ENCODE measurements around the gene DNMT3A. TPM values are rescaled to one million over a fixed set of nuclear protein-coding genes. Genes with fewer than 3 reads are reported as not detected.

The DNMT3A gene
- total RNA-seq, 8 experiments from 2014 or later = 3.9 to 42.0 (median 29.9) TPM

DNA sequence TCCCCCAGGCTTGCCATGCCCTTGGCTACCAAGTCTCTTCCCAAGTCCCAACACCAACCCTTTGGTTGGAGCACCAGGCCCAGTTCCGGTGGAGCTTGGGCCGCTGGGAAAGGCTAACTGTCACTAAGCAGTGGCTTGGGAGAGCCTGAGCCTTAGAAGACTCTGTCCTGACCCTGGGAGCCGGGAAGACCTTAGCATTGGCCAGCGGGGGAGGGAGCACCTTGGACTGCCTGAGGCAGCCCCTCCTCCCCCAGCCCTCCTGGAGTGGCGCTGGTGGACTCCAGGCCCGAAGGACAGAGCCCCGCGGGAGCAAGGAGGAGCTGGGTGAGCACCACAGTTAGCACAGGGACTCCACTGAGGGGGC is 110.8 kb downstream of the DNMT3A start:
- H3K4me3 ChIP-seq = no peak overlapping the region
- WGBS, 10 experiments = 60 to 100% (median 79%) methylated on average over 1 to 6 of the region's 8 CpGs; no CpG with 5 or more reads in 6 of the 10 experiments
- ATAC-seq (replicated peaks in 6 of 8) = no peak
- no peak overlapping the region for H3K27ac ChIP-seq
- no peaks in the 10 kb centered on the region for H3K4me1 ChIP-seq (replicated peaks in 1 of 2)
- in situ Hi-C loops (cut with MboI; ENCODE audit: low pct_unique_long_range_greater_than_20kb in 2 of 9, low sequenced_read_pairs in 9 of 9, unreplicated experiment in 9 of 9) = no loop called here

DNA sequence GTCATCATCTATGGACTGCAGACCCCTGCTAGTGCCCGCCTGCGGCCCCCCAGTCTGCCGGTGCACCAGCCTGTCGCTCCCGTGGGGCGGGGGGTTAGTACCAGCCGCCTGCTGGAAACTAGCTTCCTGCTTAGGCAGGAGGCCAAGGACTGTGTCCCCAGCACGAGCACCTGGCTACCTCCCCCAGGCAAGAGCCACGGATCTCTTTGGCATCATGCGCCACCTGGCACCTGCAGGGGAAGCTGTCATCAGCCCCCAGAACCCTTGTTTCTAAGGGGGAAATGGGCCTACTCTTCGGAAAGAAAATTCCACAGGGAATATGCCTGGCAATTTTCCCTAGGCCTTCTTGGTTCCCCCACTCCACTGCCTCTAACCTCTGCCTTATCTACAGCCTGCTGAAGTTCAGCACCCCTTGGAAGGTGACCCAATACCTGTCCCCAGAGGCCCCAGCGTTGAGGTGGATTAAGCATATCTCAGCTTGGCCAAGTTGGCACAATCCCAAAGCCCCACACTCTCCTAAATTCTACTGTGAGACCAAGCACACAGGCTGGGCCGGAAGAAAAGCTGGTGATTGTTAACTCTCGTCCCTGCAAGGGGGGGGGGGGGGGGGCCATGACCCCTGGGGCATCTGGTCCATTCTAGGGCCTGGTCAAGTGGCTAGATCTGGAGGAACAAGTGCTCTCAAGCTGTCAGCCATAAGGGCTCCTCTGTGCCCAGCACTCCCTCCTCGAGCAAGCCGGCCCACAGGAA is 111.4 kb downstream of the DNMT3A start:
- H3K27ac ChIP-seq = no peak overlapping the region
- in situ Hi-C loops (cut with MboI; ENCODE audit: low pct_unique_long_range_greater_than_20kb in 2 of 9, low sequenced_read_pairs in 9 of 9, unreplicated experiment in 9 of 9) = no loop called here

DNA sequence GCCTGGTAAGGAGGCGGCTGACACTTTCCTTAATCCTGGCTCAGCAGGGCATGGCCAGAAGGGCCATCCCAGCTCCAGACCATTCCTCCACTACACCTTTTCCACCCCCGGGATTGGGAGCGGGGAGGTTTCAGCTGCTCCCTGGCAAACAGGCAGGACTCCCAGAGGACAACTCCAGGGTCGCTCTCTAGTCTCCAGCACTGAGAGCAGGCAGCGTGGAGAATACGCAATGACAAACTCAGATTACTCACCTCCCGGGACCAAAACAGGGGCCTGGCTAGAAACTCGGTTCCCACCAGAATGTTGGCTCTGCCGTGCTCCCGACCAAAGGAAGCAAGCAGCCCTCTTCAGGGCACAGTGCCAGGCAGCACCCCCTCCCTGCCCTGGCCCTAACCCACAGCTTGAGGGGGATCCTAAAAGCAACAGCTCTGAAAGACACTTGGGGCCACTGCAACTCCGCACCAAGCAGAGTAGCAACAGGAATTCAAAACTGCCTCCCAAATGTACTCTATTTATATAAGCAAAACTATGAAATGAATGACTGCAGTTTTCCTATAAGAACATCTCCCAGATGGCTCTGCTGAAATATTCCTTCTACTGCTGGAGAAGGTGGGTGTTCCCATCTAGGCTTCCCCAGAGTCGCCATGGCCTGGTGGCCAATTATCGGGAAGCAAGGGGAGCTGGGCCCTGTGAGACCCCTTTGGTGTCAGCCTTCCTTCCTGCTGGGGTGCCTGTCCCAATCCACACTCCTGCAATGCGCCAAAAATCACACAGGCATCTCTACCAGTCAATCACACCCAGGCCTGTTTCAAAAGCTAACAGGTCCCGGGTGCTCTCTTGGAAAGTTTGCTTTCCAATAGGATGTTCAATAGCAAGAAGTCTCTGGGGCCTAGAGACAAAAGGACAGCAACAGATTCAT is 112.2 kb downstream of the DNMT3A start:
- ATAC-seq (replicated peaks in 6 of 8) = peak in 4 of 8 experiments; percentile 7 to 45 (median 24)
- in situ Hi-C loops (cut with MboI; ENCODE audit: low pct_unique_long_range_greater_than_20kb in 2 of 9, low sequenced_read_pairs in 9 of 9, unreplicated experiment in 9 of 9) = no loop called here
- H3K4me3 ChIP-seq = no peak overlapping the region
- 33 to 100% (median 87%) methylated on average over 1 to 6 of the region's 15 CpGs; no CpG with 5 or more reads in 1 of the 10 experiments for WGBS, 10 experiments
- H3K27ac ChIP-seq = no peak overlapping the region
- H3K4me1 ChIP-seq (replicated peaks in 1 of 2) = no peaks in the 10 kb centered on the region

More for the DNA sequence above, 111.4 kb downstream of the DNMT3A start:
- whole genome bisulfite sequencing, 10 experiments = 0 to 100% (median 94%) methylated on average over 1 to 4 of the region's 16 CpGs; no CpG with 5 or more reads in 1 of the 10 experiments
- H3K4me1 ChIP-seq (replicated peaks in 1 of 2) = no peaks in the 10 kb centered on the region
- ATAC-seq (replicated peaks in 6 of 8) = no peak
- H3K4me3 ChIP-seq = no peak overlapping the region

DNA sequence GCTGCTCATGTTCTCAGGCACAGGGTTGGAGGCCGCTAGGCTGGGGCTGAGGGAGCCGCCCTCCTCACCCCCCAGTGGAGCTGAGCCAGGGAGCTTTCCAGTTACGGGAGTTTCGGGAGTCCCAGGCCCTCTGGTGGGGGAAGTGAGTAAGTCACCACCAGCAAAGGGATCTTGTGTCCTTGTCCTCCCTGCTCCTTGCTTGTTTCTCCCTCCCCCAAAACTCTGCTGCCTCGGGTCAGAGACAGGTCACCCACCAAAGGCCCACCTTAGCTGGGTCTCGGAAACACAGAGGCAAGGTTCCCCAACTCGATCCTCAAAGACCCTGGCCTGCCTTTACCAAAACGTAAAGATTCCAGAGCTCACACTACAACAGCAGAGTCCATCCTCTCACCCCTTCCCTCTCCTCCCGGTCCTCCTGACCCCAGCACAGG is 112.9 kb downstream of the DNMT3A start:
- in situ Hi-C loops (cut with MboI; ENCODE audit: low pct_unique_long_range_greater_than_20kb in 2 of 9, low sequenced_read_pairs in 9 of 9, unreplicated experiment in 9 of 9) = no loop called here
- Histone ChIP-seq H3K4me1 (replicated peaks in 1 of 2) (no peaks in the 10 kb centered on the region), H3K27ac (no peak overlapping the region), H3K4me3 (no peak overlapping the region)
- 6 to 43% (median 12%) methylated on average over 1 to 8 of the region's 9 CpGs; no CpG with 5 or more reads in 5 of the 10 experiments for WGBS, 10 experiments
- peak; percentile 87 to 96 (median 90) for ATAC-seq (replicated peaks in 6 of 8)

DNA sequence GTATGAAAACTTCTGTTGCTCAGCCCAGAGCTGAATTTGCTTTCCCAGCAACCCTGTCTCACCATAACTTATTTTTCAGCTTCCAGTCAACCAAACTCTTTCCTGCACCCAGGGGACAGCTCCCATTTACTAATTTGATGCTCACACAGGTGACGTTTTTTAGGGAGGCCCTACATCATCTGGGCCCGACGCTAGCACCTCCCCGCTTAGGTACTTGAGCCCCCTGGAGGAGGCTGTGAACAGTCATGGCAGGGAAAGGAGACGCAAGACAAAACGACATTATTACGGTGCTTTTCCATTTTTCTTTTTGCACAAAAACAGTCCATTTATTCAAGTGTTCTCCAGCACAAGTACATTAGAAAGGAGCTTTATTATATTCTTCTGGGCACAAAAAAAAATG is 114.1 kb downstream of the DNMT3A start:
- in situ Hi-C loops (cut with MboI; ENCODE audit: low pct_unique_long_range_greater_than_20kb in 2 of 9, low sequenced_read_pairs in 9 of 9, unreplicated experiment in 9 of 9) = no loop called here
- no peak for ATAC-seq (replicated peaks in 6 of 8)
- no peak overlapping the region for H3K4me3 ChIP-seq
- H3K27ac ChIP-seq = no peak overlapping the region
- WGBS, 10 experiments = 54 to 100% (median 80%) methylated on average over 1 to 6 of the region's 7 CpGs; no CpG with 5 or more reads in 3 of the 10 experiments
- H3K4me1 ChIP-seq (replicated peaks in 1 of 2) = no peaks in the 10 kb centered on the region

DNA sequence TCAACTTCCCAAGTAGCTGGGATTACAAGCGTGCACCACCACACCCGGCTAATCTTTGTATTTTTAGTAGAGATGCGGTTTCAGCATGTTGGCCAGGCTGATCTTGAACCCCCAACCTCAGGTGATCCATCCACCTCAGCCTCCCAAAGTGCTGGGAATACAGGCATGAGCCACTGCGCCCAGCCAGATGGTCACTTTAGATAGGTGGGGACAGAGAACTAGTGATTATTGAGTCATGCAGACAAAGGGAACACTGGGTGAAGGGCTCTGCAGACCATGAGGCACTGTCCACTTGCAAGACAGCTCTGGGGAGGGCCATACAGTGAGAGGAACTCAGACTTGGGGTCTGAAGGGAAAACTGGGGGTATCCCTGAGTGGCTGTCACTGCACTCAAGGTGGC is 114.9 kb downstream of the DNMT3A start:
- H3K4me3 ChIP-seq = no peak overlapping the region
- WGBS, 10 experiments = 80 to 100% (median 100%) methylated on average over 1 to 3 of the region's 4 CpGs; no CpG with 5 or more reads in 3 of the 10 experiments
- ATAC-seq (replicated peaks in 6 of 8) = no peak
- no peaks in the 10 kb centered on the region for H3K4me1 ChIP-seq (replicated peaks in 1 of 2)
- in situ Hi-C loops (cut with MboI; ENCODE audit: low pct_unique_long_range_greater_than_20kb in 2 of 9, low sequenced_read_pairs in 9 of 9, unreplicated experiment in 9 of 9) = no loop called here
- H3K27ac ChIP-seq = no peak overlapping the region

DNA sequence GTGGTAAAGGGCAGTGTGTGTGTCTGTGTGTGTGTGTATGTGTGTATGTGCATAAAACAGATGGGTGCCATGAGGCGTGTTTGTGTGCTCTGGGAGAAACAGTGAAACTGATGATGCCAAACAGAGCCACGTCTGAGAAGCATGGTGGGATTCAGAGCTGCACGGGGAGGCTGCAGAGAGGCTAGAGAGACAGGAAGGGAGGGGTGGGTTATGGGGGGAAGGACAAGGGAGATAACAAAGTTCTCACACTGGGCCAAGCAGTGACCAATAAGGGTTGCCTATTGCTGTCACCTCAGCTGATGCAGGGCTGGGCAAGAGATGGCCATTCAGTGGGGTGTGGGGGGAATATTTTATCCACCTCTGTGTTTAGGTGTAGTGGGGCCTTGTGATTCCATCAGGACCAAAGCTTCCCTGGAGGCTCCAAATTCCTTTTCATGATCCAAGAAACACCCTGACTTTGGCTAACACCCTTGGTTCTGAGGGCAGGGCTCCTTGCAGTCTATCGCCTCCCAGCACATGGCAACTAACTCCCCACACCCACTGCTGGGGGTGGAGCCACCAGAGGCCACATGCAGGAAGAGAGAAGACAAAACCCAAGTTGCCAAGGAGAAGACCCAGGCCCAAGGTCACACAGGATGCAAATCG is 119.1 kb downstream of the DNMT3A start:
- ATAC-seq (replicated peaks in 6 of 8) = peak in 3 of 8 experiments; percentile 42 to 81 (median 52)
- Histone ChIP-seq H3K4me3 (no peak overlapping the region), H3K27ac (no peak overlapping the region), H3K4me1 (replicated peaks in 1 of 2) (no peaks in the 10 kb centered on the region)
- in situ Hi-C loops (cut with MboI; ENCODE audit: low pct_unique_long_range_greater_than_20kb in 2 of 9, low sequenced_read_pairs in 9 of 9, unreplicated experiment in 9 of 9) = no loop called here
- 33 to 100% (median 80%) methylated on average over 1 to 2 of the region's 5 CpGs; no CpG with 5 or more reads in 5 of the 10 experiments for WGBS, 10 experiments

DNA sequence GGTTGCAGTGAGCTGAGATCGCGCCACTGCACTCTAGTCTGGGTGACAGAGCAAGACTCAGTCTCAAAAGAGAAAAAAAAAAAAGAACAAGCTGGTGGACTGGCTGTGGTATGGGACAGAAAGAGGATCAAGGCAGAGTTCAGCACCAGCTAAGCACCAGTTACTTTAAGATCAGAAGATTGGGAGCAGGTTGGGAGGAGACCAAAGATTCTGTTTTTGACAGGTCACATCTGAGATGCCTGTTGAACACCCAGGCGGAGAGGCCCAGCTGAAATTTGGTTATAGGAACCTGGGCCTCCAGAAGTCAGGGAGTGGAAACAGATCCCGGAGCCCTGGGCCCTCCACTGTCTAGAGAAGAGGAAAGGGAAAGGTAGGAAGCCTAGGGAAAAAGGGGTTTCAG is 120.1 kb downstream of the DNMT3A start:
- no peak for ATAC-seq (replicated peaks in 6 of 8)
- Histone ChIP-seq H3K4me3 (no peak overlapping the region), H3K4me1 (replicated peaks in 1 of 2) (no peaks in the 10 kb centered on the region), H3K27ac (no peak overlapping the region)
- in situ Hi-C loops (cut with MboI; ENCODE audit: low pct_unique_long_range_greater_than_20kb in 2 of 9, low sequenced_read_pairs in 9 of 9, unreplicated experiment in 9 of 9) = no loop called here
- WGBS, 10 experiments = 67 to 100% (median 100%) methylated on average over 1 to 3 of the region's 4 CpGs; no CpG with 5 or more reads in 4 of the 10 experiments

DNA sequence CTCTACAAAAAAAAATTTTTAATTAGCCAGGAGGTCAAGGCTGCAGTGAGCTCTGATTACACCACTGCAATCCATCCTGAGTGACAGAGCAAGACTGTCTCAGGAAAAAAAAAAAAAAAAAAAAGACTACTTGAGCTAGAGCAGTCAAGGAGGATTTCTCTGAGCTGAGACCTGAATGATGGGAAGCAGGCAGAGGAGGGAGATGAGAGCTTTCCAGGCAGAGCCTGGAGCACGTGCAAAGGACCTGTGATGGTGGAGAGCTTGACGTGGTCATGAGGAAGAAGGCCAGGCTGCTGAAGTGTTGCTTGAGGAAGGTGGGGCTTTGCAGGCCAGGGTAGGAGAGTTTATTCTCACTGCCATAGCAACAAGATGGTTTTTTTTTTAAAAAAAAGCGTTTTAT is 121.4 kb downstream of the DNMT3A start:
- H3K4me1 ChIP-seq (replicated peaks in 1 of 2) = no peaks in the 10 kb centered on the region
- ATAC-seq (replicated peaks in 6 of 8) = peak in 2 of 8 experiments; percentile 19 to 23
- 40 to 89% (median 60%) methylated on average over 1 to 3 of the region's 3 CpGs; no CpG with 5 or more reads in 3 of the 10 experiments for WGBS, 10 experiments
- H3K4me3 ChIP-seq = no peak overlapping the region
- no peak overlapping the region for H3K27ac ChIP-seq
- in situ Hi-C loops (cut with MboI; ENCODE audit: low pct_unique_long_range_greater_than_20kb in 2 of 9, low sequenced_read_pairs in 9 of 9, unreplicated experiment in 9 of 9) = no loop called here

DNA sequence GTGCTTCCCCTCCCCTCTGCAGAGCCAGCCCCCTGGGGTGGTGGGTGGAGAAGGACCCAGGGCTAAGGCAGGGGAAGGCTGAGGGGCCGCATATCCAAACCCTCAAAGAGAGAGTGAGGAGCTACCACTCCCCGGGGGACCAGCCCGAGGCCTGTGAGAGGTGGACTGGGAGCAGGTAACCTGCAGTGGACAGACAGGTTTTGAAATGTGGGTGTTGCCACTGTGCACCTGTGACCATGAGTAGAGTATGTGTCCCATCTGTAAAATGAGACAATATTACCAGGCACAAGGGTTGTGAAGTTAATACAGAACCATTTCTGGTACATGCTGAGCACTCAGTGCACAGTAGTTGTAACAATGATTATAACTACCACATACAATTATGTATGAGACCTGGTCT is 122.1 kb downstream of the DNMT3A start:
- WGBS, 10 experiments = 80% methylated on average over 3 of the region's 3 CpGs; no CpG with 5 or more reads in 9 of the 10 experiments
- in situ Hi-C loops (cut with MboI; ENCODE audit: low pct_unique_long_range_greater_than_20kb in 2 of 9, low sequenced_read_pairs in 9 of 9, unreplicated experiment in 9 of 9) = no loop called here
- no peak overlapping the region for H3K27ac ChIP-seq
- ATAC-seq (replicated peaks in 6 of 8) = no peak
- no peaks in the 10 kb centered on the region for H3K4me1 ChIP-seq (replicated peaks in 1 of 2)
- no peak overlapping the region for H3K4me3 ChIP-seq

DNA sequence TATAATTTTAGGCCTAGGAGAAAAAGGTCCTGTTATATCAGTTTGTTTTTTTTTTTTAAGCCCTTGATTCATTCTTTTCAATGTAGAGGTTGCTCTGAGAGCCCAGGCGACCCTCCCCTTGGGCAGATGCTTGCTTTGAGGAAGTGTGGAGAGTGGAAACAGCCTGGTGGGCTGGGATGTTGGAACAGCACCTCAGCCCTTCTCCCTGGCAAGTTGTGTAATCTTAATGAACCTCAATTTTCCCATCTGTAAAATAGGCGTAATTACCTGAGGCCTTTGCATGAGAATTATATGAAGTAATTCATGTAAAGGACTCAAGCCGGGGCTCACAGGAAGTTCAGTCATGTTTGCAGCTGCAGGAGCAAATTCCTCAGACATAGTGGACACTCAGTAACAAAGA is 123.6 kb downstream of the DNMT3A start:
- no peak overlapping the region for H3K27ac ChIP-seq
- no peak for ATAC-seq (replicated peaks in 6 of 8)
- H3K4me1 ChIP-seq (replicated peaks in 1 of 2) = no peaks in the 10 kb centered on the region
- 60 to 100% (median 82%) methylated on average over 1 to 3 of the region's 3 CpGs; no CpG with 5 or more reads in 4 of the 10 experiments for WGBS, 10 experiments
- H3K4me3 ChIP-seq = no peak overlapping the region
- in situ Hi-C loops (cut with MboI; ENCODE audit: low pct_unique_long_range_greater_than_20kb in 2 of 9, low sequenced_read_pairs in 9 of 9, unreplicated experiment in 9 of 9) = no loop called here

DNA sequence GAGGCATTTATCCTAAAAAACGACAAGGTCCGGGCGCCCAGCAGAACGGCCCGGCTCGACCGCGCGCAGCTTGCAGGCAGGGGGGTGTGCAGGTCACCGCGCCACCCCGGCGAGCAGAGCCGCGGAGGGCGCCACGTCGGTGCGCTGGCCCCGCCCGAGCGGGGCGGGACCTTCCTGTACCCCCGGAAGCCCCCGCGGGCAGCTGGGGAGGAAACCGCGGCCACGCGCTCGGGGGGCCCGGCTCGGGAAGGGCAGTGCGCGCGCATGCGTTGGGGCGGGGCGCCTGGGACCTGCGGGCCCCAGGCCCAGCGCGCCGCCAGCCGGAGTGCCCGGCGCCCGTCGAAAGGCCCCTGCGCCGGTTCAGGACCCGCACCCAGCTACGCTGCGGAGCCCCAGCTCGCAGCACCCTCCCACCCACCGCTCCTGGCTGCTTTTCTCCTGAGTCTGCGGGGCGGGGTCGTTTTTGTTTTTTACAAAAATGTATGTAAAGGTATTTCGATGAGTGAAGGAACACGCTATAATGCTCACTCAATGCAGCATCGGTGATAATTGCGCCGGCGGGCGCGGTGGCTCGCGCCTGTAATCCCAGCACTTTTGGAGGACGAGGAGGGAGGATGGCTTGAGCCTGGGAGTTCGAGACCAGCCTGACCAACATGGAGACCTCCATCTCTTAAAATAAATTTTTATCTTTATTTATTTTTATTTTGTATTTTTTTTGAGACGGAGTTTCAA is 125.6 kb downstream of the DNMT3A start:
- Histone ChIP-seq H3K4me3 (no peak overlapping the region), H3K27ac (no peak overlapping the region), H3K4me1 (replicated peaks in 1 of 2) (no peaks in the 10 kb centered on the region)
- ATAC-seq (replicated peaks in 6 of 8) = peak in 3 of 8 experiments; percentile 63 to 93 (median 76)
- WGBS, 10 experiments = 0 to 100% (median 20%) methylated on average over 1 of the region's 71 CpGs; no CpG with 5 or more reads in 5 of the 10 experiments
- in situ Hi-C loops (cut with MboI; ENCODE audit: low pct_unique_long_range_greater_than_20kb in 2 of 9, low sequenced_read_pairs in 9 of 9, unreplicated experiment in 9 of 9) = no loop called here

Data from motor neuron (in vitro differentiated cells).